Brain microvascular endothelial cell (primary cell): ENCODE data around the gene TMBIM1.

ENCODE experiments used
- DNase-seq: peaks from one replicate; pipeline ENCODE4 v3.0.0-alpha.2; 2020
- H3K27ac ChIP-seq: fragments of 250-450 bp; sonication (Bioruptor Pico); 2 replicates; pipeline ENCODE4 v1.5.1; 2020; ENCODE audit warnings: mild to moderate bottlenecking, moderate library complexity
- H3K27me3 ChIP-seq: fragments of 250-450 bp; sonication (Bioruptor Pico); replicated peaks from 2 replicates; pipeline ENCODE4 v1.5.1; 2020; ENCODE audit warnings: mild to moderate bottlenecking
- H3K36me3 ChIP-seq: fragments of 250-450 bp; sonication (Bioruptor Pico); replicated peaks from 2 replicates; pipeline ENCODE4 v1.5.1; 2020; ENCODE audit warnings: mild to moderate bottlenecking
- H3K4me3 ChIP-seq: 2 replicates; pipeline ENCODE4 v1.5.1; 2011; ENCODE audit warnings: low read depth, mild to moderate bottlenecking, control low read depth, low read length, moderate library complexity
- in situ Hi-C: cut with HindIII; loops from 2 replicates; pipeline ENCODE4 v1.10.0; 2017; ENCODE audit warnings: low sequenced_read_pairs, low pct_ligation_motif_present
- TF ChIP-seq, protein P1 (sequence below): IDR thresholded peaks from 2 replicates; pipeline ENCODE4 v1.5.1; 2011; ENCODE audit warnings: low read depth, mild to moderate bottlenecking, moderate library complexity, low read length, control low read depth, inconsistent platforms; ENCODE audit errors: missing control alignments

The TMBIM1 gene

GRCh38 chr2:218252509-218253231 is 39.6 kb downstream of the TMBIM1 start:
- H3K27me3 ChIP-seq, result no peaks in the 10 kb centered on the region
- H3K4me3 ChIP-seq, result no peak overlapping the region
- TF ChIP-seq, protein P1, sequence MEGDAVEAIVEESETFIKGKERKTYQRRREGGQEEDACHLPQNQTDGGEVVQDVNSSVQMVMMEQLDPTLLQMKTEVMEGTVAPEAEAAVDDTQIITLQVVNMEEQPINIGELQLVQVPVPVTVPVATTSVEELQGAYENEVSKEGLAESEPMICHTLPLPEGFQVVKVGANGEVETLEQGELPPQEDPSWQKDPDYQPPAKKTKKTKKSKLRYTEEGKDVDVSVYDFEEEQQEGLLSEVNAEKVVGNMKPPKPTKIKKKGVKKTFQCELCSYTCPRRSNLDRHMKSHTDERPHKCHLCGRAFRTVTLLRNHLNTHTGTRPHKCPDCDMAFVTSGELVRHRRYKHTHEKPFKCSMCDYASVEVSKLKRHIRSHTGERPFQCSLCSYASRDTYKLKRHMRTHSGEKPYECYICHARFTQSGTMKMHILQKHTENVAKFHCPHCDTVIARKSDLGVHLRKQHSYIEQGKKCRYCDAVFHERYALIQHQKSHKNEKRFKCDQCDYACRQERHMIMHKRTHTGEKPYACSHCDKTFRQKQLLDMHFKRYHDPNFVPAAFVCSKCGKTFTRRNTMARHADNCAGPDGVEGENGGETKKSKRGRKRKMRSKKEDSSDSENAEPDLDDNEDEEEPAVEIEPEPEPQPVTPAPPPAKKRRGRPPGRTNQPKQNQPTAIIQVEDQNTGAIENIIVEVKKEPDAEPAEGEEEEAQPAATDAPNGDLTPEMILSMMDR, result no peak
- no peak for DNase-seq
- H3K36me3 ChIP-seq, result peaks cover 91% of the 10 kb centered on the region
- no peak overlapping the region for H3K27ac ChIP-seq
- in situ Hi-C loops, result no loop called here

DNA sequence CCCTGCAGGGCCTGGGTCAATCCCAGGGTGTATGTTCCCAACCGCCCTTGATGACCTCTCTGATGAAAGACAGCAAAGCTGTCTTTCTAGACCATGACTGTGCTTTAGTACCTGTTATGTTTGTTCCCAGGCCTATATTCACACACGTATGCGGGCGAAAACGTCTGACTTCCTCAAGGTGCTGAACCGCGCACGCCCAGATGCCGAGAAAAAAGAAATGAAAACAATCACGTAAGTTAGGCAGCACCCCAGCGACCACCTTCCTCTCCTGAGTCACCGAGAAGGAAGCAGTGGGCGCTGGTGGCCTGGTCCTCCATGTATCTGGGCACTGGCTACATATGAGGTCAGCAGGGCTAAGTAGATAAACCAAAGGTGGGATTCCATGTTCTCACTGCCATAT is 42.6 kb downstream of the TMBIM1 start:
- no peak for DNase-seq
- Histone ChIP-seq H3K36me3 (peaks cover 98% of the 10 kb centered on the region), H3K27ac (no peak overlapping the region)

GRCh38 chr2:218245214-218245613 is 47.1 kb downstream of the TMBIM1 start:
- Histone ChIP-seq H3K4me3 (no peak overlapping the region), H3K36me3 (peaks cover 98% of the 10 kb centered on the region), H3K27ac (no peak overlapping the region), H3K27me3 (no peaks in the 10 kb centered on the region)
- no peak for DNase-seq
- TF ChIP-seq, protein P1, result no peak
- in situ Hi-C loops, result no loop called here

More for the DNA sequence above, 42.6 kb downstream of the TMBIM1 start:
- TF ChIP-seq, protein P1, result no peak
- Histone ChIP-seq H3K27me3 (no peaks in the 10 kb centered on the region), H3K4me3 (no peak overlapping the region)
- in situ Hi-C loops, result no loop called here

DNA sequence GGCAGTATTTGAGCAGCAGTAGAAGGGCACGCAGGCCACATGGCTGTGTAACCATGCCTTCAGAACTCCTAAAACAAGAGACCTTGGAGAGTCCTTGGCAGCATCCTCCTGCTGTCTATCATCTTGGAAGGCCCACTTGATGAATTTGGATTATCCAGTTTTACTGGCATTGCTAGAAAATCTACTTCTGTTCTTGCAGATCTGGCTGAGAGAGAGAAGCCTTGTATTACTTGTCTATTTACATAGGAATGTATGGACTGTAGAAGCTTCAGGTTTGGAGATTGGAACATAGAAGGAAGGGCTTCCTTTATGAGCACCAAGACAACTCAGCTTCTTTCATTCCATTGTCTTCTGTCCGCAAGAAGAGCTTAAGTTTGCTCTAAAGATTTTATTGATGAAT is 47.6 kb downstream of the TMBIM1 start:
- Histone ChIP-seq H3K27ac (no peak overlapping the region), H3K27me3 (no peaks in the 10 kb centered on the region), H3K36me3 (peaks cover 98% of the 10 kb centered on the region), H3K4me3 (no peak overlapping the region)
- in situ Hi-C loops, result no loop called here
- TF ChIP-seq, protein P1, result no peak
- no peak for DNase-seq

GRCh38 chr2:218244204-218244603 is 48.1 kb downstream of the TMBIM1 start:
- in situ Hi-C loops, result no loop called here
- TF ChIP-seq, protein P1, result no peak
- peaks cover 98% of the 10 kb centered on the region for H3K36me3 ChIP-seq
- no peak overlapping the region for H3K27ac ChIP-seq
- DNase-seq, result no peak
- H3K27me3 ChIP-seq, result no peaks in the 10 kb centered on the region
- no peak overlapping the region for H3K4me3 ChIP-seq

- Histone ChIP-seq H3K36me3 (peaks cover 95% of the 10 kb centered on the region), H3K27me3 (no peaks in the 10 kb centered on the region), H3K27ac (no peak overlapping the region), H3K4me3 (no peak overlapping the region)
- TF ChIP-seq, protein P1, result no peak
- in situ Hi-C loops, result no loop called here
- DNase-seq, result no peak
Measured at GRCh38 chr2:218238887-218239286, 53.4 kb downstream of the TMBIM1 start.
